ENCODE results near the gene MORF4L1. TPM values are rescaled to one million over a fixed set of nuclear protein-coding genes. Genes with fewer than 3 reads are reported as not detected.
A peak's percentile ranks its signal among the peaks of the same experiment; 100 is the strongest.
"Not testable (repeated sequence)": the region's sequence is repeated elsewhere in the genome, so short reads cannot be mapped to it uniquely, and the experiment has no call there.

Gene MORF4L1
- total RNA-seq, 2 donors from 2014 or later: 94.2 to 152 TPM

- 68 to 82% methylated on average over 3 of the region's 3 CpGs for WGBS, 2 donors
- Histone ChIP-seq H3K36me3 (replicated peaks in 1 of 2; ENCODE audit: insufficient read depth in 1 of 2, low read depth in 2 of 2) (no peaks in the 10 kb centered on the region), H3K9me3 (no peaks in the 10 kb centered on the region), H3K4me3 (no peak overlapping the region), H3K27ac (no peak overlapping the region), H3K4me1 (no peaks in the 10 kb centered on the region), H3K27me3 (no peaks in the 10 kb centered on the region)
- DNase-seq (no peak), ATAC-seq (no peak)
- intact Hi-C loops (cut with DNase I): no loop called here
- TF ChIP-seq POLR2A (IDR thresholded peaks at IDR 0.05): no peak
- TF ChIP-seq CTCF (IDR thresholded peaks at IDR 0.05): no peak
Observed at GRCh38 chr15:78841376-78841706, 31.3 kb upstream of the MORF4L1 start.

- 64 to 81% methylated on average over 4 to 6 of the region's 6 CpGs for WGBS, 2 donors
Observed at GRCh38 chr15:78841891-78842290, 30.8 kb upstream of the MORF4L1 start.

GRCh38 chr15:78842519-78842918, 30.2 kb upstream of the MORF4L1 start:
- intact Hi-C loops (cut with DNase I): no loop called here
- DNase-seq (no peak), ATAC-seq (no peak)
- no peaks in the 10 kb centered on the region for H3K36me3 ChIP-seq (replicated peaks in 1 of 2; ENCODE audit: insufficient read depth in 1 of 2, low read depth in 2 of 2)
- no peak overlapping the region for H3K4me3 ChIP-seq
- H3K4me1 ChIP-seq: no peaks in the 10 kb centered on the region
- 68 to 76% methylated on average over 3 of the region's 3 CpGs for WGBS, 2 donors
- TF ChIP-seq POLR2A (IDR thresholded peaks at IDR 0.05) (no peak), CTCF (IDR thresholded peaks at IDR 0.05) (no peak)
- no peaks in the 10 kb centered on the region for H3K27me3 ChIP-seq
- no peak overlapping the region for H3K27ac ChIP-seq
- no peaks in the 10 kb centered on the region for H3K9me3 ChIP-seq

More at GRCh38 chr15:78841891-78842290, 30.8 kb upstream of the MORF4L1 start:
- H3K4me3 ChIP-seq: no peak overlapping the region
- no peak for DNase-seq
- intact Hi-C loops (cut with DNase I): no loop called here
- no peak for ATAC-seq
- H3K27me3 ChIP-seq: no peaks in the 10 kb centered on the region
- H3K4me1 ChIP-seq: no peaks in the 10 kb centered on the region
- H3K27ac ChIP-seq: no peak overlapping the region
- H3K36me3 ChIP-seq (replicated peaks in 1 of 2; ENCODE audit: insufficient read depth in 1 of 2, low read depth in 2 of 2): no peaks in the 10 kb centered on the region
- TF ChIP-seq CTCF (IDR thresholded peaks at IDR 0.05): no peak
- TF ChIP-seq POLR2A (IDR thresholded peaks at IDR 0.05): no peak
- no peaks in the 10 kb centered on the region for H3K9me3 ChIP-seq

GRCh38 chr15:78846906-78847305, 25.8 kb upstream of the MORF4L1 start:
- not testable (repeated sequence) for H3K4me3 ChIP-seq
- WGBS, 2 donors: 42 to 95% methylated on average over 4 to 14 of the region's 27 CpGs

GRCh38 chr15:78847387-78847906, 25.2 kb upstream of the MORF4L1 start:
- H3K36me3 ChIP-seq (replicated peaks in 1 of 2; ENCODE audit: insufficient read depth in 1 of 2, low read depth in 2 of 2); DNase-seq; ATAC-seq; H3K4me3 ChIP-seq; intact Hi-C loops (cut with DNase I); H3K27me3 ChIP-seq; H3K9me3 ChIP-seq; H3K4me1 ChIP-seq; H3K27ac ChIP-seq: not testable (repeated sequence)
- 73% methylated on average over 14 to 15 of the region's 15 CpGs for WGBS, 2 donors

More at GRCh38 chr15:78846906-78847305, 25.8 kb upstream of the MORF4L1 start:
- H3K4me1 ChIP-seq; H3K36me3 ChIP-seq (replicated peaks in 1 of 2; ENCODE audit: insufficient read depth in 1 of 2, low read depth in 2 of 2); H3K9me3 ChIP-seq; H3K27ac ChIP-seq; ATAC-seq; intact Hi-C loops (cut with DNase I); DNase-seq; H3K27me3 ChIP-seq: not testable (repeated sequence)

- no peak for ATAC-seq
- Histone ChIP-seq H3K9me3 (no peaks in the 10 kb centered on the region), H3K4me3 (no peak overlapping the region), H3K27ac (peak overlapping the region in 1 of 4 donors; percentile 44), H3K36me3 (replicated peaks in 1 of 2; ENCODE audit: insufficient read depth in 1 of 2, low read depth in 2 of 2) (no peaks in the 10 kb centered on the region), H3K27me3 (no peaks in the 10 kb centered on the region), H3K4me1 (no peaks in the 10 kb centered on the region)
- TF ChIP-seq POLR2A (IDR thresholded peaks at IDR 0.05): no peak
- TF ChIP-seq CTCF (IDR thresholded peaks at IDR 0.05): no peak
- DNase-seq: no peak
- WGBS, 2 donors: 81 to 88% methylated on average over 2 of the region's 2 CpGs
- intact Hi-C loops (cut with DNase I): no loop called here
Observed at GRCh38 chr15:78850352-78850751, 22.3 kb upstream of the MORF4L1 start.

All from body of pancreas (tissue), 4 donors.